GM18867 (cell line): ENCODE results near the gene DCTN2.
"Not testable (repeated sequence)": the region's sequence is repeated elsewhere in the genome, so short reads cannot be mapped to it uniquely, and the experiment has no call there.

Experiments used
- ATAC-seq: cut with Tn5 transposase; IDR thresholded peaks from one replicate; pipeline ENCODE4 v1.9.1; 2021; ENCODE audit warnings: mild to moderate bottlenecking, moderate library complexity; ENCODE audit not compliant: unreplicated experiment

DCTN2 gene

DNA sequence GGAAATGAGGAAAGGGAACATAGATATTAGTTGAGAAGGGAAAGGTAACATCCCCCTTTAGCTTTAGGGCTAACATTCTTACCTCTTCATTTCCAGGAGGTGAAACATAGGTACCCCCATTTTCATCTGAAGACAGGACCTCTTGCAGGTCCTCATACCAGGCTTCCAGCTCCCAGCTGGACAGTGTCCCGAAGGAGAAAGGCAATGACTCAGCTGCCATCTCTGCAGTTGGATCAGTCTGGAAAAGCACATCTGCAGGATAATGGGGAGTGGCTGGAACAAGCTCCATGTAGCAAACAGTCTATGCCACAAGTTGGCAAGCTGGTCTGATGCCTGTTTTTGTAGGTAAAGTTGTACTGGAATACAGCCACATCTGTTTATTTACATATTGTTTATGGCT, 29.8 kb downstream of the DCTN2 start:
- ATAC-seq: no peak

GRCh38 chr12:57516617-57517153, 30.3 kb downstream of the DCTN2 start:
- ATAC-seq: no peak

DNA sequence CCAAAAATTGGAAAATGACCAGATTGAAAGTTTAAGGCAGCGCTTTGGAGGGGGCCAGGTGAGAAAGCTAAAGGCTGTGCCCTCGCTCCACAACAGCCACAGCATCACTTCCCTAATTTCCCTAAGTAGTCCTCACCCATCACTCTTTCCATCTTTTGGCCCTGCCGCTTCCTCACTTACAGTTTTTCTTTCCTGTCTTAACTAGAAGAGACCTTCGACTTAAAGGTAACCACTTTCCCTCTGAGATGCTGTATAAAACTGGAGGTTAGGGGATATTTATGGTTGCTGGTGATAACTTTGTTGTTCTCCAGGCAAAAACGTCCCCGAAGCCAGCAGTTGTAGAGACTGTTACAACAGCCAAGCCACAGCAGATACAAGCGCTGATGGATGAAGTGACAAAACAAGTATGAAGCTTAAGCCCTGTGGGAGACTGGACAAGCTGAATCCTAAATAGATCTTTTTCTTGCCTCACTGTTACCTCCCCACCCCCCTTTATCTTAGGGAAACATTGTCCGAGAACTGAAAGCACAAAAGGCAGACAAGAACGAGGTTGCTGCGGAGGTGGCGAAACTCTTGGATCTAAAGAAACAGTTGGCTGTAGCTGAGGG, 31.0 kb downstream of the DCTN2 start:
- no peak for ATAC-seq

- ATAC-seq: no peak
Observed at GRCh38 chr12:57515408-57515933, 31.5 kb downstream of the DCTN2 start.

GRCh38 chr12:57514720-57515407, 32.1 kb downstream of the DCTN2 start:
- ATAC-seq: no peak

DNA sequence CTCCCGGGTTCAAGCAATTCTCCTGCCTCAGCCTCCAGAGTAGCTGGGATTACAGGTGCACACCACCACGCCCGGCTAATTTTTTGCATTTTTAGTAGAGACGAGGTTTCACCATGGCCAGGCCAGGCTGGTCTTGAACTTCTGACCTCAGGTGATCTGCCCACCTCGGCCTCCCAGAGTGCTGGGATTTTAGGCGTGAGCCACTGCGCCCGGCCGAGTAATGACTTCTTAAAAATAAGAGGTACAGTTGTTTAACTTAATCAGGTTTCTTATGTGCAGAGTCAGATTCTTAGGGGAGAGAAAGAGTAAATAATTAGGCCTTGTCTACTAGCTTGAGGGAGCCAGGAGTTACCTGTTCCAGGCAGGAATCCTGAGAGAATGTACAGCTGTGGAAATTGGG, 32.7 kb downstream of the DCTN2 start:
- ATAC-seq: not testable (repeated sequence)

GRCh38 chr12:57513677-57514076, 33.3 kb downstream of the DCTN2 start:
- ATAC-seq: not testable (repeated sequence)

- no peak for ATAC-seq
Observed at GRCh38 chr12:57513266-57513665, 33.7 kb downstream of the DCTN2 start.

GRCh38 chr12:57512665-57513064, 34.3 kb downstream of the DCTN2 start:
- ATAC-seq: no peak

- no peak for ATAC-seq
Observed at GRCh38 chr12:57511588-57512325, 35.2 kb downstream of the DCTN2 start.

DNA sequence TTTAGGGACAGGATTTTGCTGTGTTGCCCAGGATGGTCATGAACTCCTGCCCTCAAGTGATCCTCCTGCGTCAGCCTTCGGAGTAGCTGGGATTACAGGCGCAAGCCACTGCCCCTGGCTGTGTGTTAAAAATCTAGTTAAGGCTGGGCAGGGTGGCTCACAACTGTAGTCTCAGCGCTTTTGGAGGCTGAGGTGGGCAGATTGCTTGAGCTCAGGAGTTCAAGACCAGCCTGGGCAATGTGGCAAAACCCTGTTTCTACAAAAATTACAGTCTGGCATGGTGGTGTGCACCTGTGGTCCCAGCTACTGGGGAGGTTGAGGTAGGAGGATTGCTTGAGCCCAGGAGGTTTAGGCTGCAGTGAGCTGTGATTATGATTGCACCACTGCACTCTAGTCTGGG, 35.8 kb downstream of the DCTN2 start:
- no peak for ATAC-seq

DNA sequence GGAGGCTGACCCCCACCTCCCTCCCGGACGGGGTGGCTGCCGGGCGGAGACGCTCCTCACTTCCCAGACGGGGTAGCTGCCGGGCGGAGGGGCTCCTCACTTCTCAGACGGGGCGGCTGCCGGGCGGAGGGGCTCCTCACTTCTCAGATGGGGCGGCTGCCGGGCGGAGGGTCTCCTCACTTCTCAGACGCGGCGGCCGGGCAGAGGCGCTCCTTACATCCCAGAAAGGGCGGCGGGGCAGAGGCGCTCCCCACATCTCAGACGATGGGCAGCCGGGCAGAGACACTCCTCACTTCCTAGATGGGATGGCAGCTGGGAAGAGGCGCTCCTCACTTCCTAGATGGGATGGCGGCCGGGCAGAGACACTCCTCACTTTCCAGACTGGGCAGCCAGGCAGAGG, 39.2 kb downstream of the DCTN2 start:
- not testable (repeated sequence) for ATAC-seq

- not testable (repeated sequence) for ATAC-seq
Observed at GRCh38 chr12:57506541-57506940, 40.5 kb downstream of the DCTN2 start.

DNA sequence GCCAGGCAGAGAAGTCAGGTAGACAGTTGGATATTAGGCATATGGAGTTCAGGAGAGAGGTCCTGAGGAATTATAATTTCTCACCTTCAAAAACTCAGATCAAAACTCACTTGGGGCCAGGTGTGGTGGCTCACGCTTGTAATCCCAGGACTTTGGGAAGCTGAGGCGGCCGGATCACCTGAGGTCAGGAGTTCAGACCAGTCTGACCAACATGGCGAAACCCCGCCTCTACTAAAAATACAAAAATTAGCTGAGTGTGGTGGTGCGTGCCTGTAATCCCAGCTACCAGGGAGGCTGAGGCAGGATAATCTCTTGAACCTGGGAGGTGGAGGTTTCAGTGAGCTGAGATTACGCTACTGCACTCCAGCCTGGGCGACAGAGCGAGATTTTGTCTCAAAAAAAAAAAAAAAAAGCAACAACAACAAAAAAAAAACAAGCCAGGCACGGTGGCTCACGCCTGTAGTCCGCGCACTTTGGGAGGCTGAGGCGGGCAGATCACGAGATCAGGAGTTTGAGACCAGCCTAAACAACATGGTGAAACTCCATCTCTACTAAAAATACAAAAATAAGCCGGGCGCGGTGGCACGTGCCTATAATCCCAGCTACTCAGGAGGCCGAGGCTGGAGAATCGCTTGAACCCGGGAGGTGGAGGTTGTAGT, 44.6 kb downstream of the DCTN2 start:
- ATAC-seq: not testable (repeated sequence)

GRCh38 chr12:57500213-57500612, 46.8 kb downstream of the DCTN2 start:
- ATAC-seq: no peak

- no peak for ATAC-seq
Observed at GRCh38 chr12:57498571-57498970, 48.4 kb downstream of the DCTN2 start.

DNA sequence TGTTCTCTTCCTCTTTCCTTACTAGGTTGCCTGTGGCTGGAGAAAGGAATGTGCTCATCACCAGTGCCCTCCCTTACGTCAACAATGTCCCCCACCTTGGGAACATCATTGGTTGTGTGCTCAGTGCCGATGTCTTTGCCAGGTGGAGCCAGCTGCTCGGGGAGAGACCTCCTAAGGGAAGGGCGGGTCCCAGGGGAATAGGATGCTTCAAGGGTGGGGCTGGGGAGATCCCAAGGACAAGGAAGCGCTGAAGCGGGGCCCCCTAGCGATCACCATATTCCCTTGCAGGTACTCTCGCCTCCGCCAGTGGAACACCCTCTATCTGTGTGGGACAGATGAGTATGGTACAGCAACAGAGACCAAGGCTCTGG, 48.9 kb downstream of the DCTN2 start:
- ATAC-seq: no peak

DNA sequence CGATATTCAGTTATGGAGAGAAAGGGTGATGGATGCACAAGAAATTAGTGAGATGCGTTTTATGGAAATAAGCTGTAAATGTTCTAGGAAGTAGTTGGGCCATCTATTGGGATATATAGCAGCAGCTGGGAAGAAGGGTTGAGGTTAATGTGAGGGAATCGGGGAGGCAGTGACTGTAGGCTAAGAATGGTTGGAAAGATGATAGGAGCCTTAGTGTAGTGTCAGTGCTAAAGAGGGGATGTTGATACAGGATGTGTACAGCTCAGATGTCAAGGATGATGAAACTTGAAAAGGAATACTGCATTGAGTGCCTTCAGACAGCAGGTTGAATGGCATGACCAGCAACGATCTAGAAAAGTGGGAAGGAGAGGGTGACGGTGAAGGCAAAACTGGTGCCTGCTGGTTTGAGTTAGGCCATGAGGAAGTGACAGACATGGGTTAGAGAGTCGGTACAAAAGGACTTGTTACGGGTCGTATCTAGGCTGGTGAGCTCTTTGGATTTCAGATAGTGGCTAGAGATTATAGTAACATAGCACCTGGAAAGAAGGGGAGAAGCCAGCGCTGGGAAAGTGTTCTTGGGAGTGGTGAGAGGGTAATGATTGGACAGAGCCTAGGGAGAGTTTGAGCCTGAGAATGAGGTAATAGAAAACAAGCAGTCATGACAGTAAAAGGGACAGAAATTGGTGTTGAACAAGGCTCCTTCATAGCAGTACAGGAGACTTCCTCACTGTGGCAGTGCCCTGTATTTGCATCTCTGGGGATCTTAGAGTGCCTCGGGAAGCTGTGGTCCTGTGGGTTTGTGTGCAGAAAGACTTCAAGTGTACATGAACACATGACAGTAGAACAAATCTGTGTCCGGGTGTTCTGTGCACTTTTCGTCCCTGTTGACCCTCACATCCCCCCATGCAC, 49.5 kb downstream of the DCTN2 start:
- no peak for ATAC-seq

DNA sequence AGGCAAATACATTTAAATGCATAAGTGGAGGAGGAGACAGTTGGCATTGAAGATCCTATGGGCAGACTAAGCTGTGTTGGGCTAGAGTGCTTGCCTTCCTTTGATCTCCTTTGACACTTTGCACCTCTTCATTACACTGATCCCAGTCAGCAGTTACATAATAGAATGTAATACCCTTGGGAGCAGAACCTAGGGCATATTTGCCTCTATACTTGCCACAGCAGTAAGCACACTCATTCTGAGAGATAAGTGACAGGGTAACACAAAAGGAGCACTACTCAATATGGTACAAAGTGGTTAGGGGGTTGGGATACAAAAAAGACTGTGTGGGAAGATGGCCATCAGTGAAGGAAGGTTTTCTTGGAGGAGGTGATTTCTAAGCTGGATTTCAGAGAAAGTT, 50.2 kb downstream of the DCTN2 start:
- no peak for ATAC-seq
